Spleen (tissue), 7 donors: ENCODE data around the gene MAGEA11.

Experiments used
- CTCF ChIP-seq, 11 experiments: fragments of 200-600 bp in 7 of 11; fragments of 450-650 bp in 4 of 11; sonication (generic) in 4 of 11; IDR thresholded peaks in 8 of 11; conservative IDR thresholded peaks in 3 of 11; 1 replicate in 7 of 11; 2 replicates in 4 of 11; pipeline versions ENCODE4 v1.4.0 to v1.8.0; 2016 to 2021; ENCODE audit warnings: antibody characterized with exemption in 11 of 11, inconsistent platforms in 4 of 11, mild to moderate bottlenecking in 1 of 11
- POLR2A ChIP-seq, 3 donors: fragments of 450-650 bp; IDR thresholded peaks; one replicate each; pipeline ENCODE4 v1.5.1; 2017; ENCODE audit warnings: antibody characterized with exemption in 3 of 3, mild to moderate bottlenecking in 1 of 3
- POLR2AphosphoS5 ChIP-seq, 3 donors: sonication (generic); formaldehyde crosslinking; IDR thresholded peaks; one replicate each; pipeline ENCODE4 v1.5.1; 2017; ENCODE audit warnings: antibody characterized with exemption in 3 of 3
- donor health status: DM: no; HTN: no; CAD: no; lungs with moderate emphysema.
- donor health status: DM: no; HTN: no; CAD: no.
- donor health status: DM: no; HTN: no; CAD: no.

DNA sequence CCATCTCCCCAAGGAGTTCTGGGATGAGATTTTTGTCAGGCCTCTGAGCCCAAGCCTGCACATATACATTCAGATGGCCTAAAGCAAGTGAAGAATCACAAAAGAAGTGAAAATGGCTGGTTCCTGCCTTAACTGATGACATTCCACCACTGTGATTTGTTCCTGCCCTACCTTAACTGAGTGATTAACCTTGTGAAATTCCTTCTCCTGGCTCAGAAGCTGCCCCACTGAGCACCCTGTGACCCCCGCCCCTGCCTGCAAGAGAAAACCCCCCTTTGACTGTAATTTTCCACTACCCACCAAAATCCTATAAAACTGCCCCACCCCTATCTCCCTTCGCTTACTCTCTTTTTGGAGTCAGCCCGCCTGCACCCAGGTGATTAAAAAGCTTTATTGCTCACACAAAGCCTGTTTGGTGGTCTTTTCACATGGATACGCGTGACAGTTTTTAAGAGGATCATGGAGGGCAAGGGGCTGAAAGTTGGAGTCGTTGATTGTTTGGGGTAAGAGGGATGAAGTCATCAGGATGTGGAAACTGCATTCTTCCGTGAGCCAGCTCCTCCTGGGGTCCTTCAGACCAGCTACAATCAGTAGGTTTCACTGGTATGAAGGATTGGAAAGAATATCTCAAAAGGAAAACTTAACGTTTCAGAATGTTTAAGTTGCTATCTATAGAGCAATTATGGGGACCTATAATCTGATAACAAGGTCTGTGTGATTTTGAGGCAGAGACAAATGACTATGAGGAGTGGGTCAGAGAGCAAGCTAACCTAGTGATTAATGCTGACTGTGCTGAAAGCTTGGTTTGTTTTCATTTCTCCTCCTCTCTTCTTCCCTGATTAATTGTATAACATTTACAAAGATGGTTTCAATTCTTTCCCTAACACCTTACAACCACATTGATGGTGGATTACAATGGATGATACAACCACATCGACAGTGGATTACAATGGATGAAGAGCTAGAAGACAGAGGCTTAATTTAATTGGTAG lies 28.6 kb upstream of the MAGEA11 start:
- TF ChIP-seq POLR2A (IDR thresholded peaks at IDR 0.05) (no peak), CTCF (IDR thresholded peaks at IDR 0.05 in 8 of 11, conservative IDR thresholded peaks at IDR 0.05 in 3 of 11) (no peak), POLR2AphosphoS5 (IDR thresholded peaks at IDR 0.05) (no peak)
